Smooth muscle cell (in vitro differentiated cells): Measurements from ENCODE around the gene FAM50B. TPM values are rescaled to one million over a fixed set of nuclear protein-coding genes. Genes with fewer than 3 reads are reported as not detected.

Source experiments
- DNase-seq: peaks from one replicate; lab custom pipeline; 2025; ENCODE audit not compliant: unreplicated experiment; lab: John Stamatoyannopoulos, UW
- H2AFZ ChIP-seq: fragments of 200-600 bp; sonication (generic); 2 replicates; pipeline ENCODE4 v1.6.0; 2016; ENCODE audit warnings: antibody characterized with exemption, low read depth, mild to moderate bottlenecking
- H3F3A ChIP-seq: fragments of 200-600 bp; sonication (generic); 2 replicates; pipeline ENCODE4 v1.6.0; 2017; ENCODE audit warnings: antibody characterized with exemption, low read depth
- H3K27ac ChIP-seq: fragments of 200-600 bp; sonication (generic); 2 replicates; pipeline ENCODE4 v1.5.1; 2016; ENCODE audit warnings: low read depth, mild to moderate bottlenecking
- H3K27me3 ChIP-seq: fragments of 200-600 bp; sonication (generic); 2 replicates; pipeline ENCODE4 v1.6.1; 2016; ENCODE audit warnings: low read depth, mild to moderate bottlenecking
- H3K36me3 ChIP-seq: fragments of 200-600 bp; sonication (generic); 2 replicates; pipeline ENCODE4 v1.5.1; 2016; ENCODE audit warnings: low read depth
- H3K4me1 ChIP-seq: fragments of 200-600 bp; sonication (generic); 2 replicates; pipeline ENCODE4 v1.5.1; 2016; ENCODE audit warnings: low read depth
- H3K4me2 ChIP-seq: fragments of 200-600 bp; sonication (generic); 2 replicates; pipeline ENCODE4 v1.6.0; 2016; ENCODE audit warnings: mild to moderate bottlenecking
- H3K4me3 ChIP-seq: fragments of 200-600 bp; sonication (generic); 2 replicates; pipeline ENCODE4 v1.5.1; 2016; ENCODE audit warnings: mild to moderate bottlenecking
- H3K79me2 ChIP-seq: fragments of 200-600 bp; sonication (generic); 2 replicates; pipeline ENCODE4 v1.6.0; 2016; ENCODE audit warnings: low read depth, mild to moderate bottlenecking
- H3K9ac ChIP-seq: fragments of 200-600 bp; sonication (generic); 2 replicates; pipeline ENCODE4 v1.6.0; 2016; ENCODE audit warnings: low read depth
- H3K9me3 ChIP-seq: fragments of 200-600 bp; sonication (generic); replicated peaks from 2 replicates; pipeline ENCODE4 v1.5.1; 2016; ENCODE audit warnings: low read depth
- H4K20me1 ChIP-seq: fragments of 200-600 bp; sonication (generic); 2 replicates; pipeline ENCODE4 v1.6.0; 2016; ENCODE audit warnings: low read depth
- CTCF ChIP-seq: fragments of 200-600 bp; sonication (generic); IDR thresholded peaks from 2 replicates; pipeline ENCODE4 v1.5.1; 2017; ENCODE audit warnings: borderline replicate concordance, mild to moderate bottlenecking, antibody characterized with exemption; ENCODE audit not compliant: insufficient read depth, poor library complexity, severe bottlenecking
- WGBS: methylation state at CpG from one replicate; pipeline ENCODE4 v1.1.7; 2016; ENCODE audit warnings: low lambda C conversion rate; 5-methylcytosine and 5-hydroxymethylcytosine counted together
- polyA plus RNA-seq: library from polyadenylated mRNA; unstranded; fragments of >200 nt; fragmentation: Nextera tagmentation; extraction: Ambion mirVana; gene quantifications from 2 replicates; pipeline ENCODE4 v1.2.1, GENCODE V29; 2016
- total RNA-seq: library from RNA; depleted of rRNA; stranded (reverse); fragments of >200 nt; gene quantifications from 2 replicates; pipeline ENCODE4 v1.2.3, GENCODE V29; 2014

Gene FAM50B
- total and polyA plus RNA-seq, 2 experiments from 2014 or later, result 4.3 to 6.3 TPM

- Histone ChIP-seq H3K27me3 (no peaks in the 10 kb centered on the region), H3K79me2 (no peaks in the 10 kb centered on the region), H3K9ac (no peak overlapping the region), H3K36me3 (no peaks in the 10 kb centered on the region), H2AFZ (no peak overlapping the region), H3K27ac (no peak overlapping the region), H4K20me1 (no peaks in the 10 kb centered on the region), H3K4me3 (no peak overlapping the region), H3K4me2 (no peak overlapping the region), H3K9me3 (no peaks in the 10 kb centered on the region), H3F3A (no peaks in the 10 kb centered on the region), H3K4me1 (no peaks in the 10 kb centered on the region)
- 83% methylated on average over 6 of the region's 6 CpGs for WGBS
- no peak for DNase-seq
- no peak for TF ChIP-seq CTCF
These were observed 46.1 kb downstream of the FAM50B start for GRCh38 chr6:3895312-3895653.

GRCh38 chr6:3895805-3896204 lies 46.6 kb downstream of the FAM50B start:
- no peak for DNase-seq
- no peak overlapping the region for H3K27ac ChIP-seq
- H3K9ac ChIP-seq, result no peak overlapping the region
- no peak overlapping the region for H2AFZ ChIP-seq
- no peaks in the 10 kb centered on the region for H3F3A ChIP-seq
- H4K20me1 ChIP-seq, result no peaks in the 10 kb centered on the region
- H3K9me3 ChIP-seq, result no peaks in the 10 kb centered on the region
- no peaks in the 10 kb centered on the region for H3K79me2 ChIP-seq
- H3K4me1 ChIP-seq, result no peaks in the 10 kb centered on the region
- no peak overlapping the region for H3K4me3 ChIP-seq
- H3K4me2 ChIP-seq, result no peak overlapping the region
- WGBS, result 87% methylated on average over 5 of the region's 5 CpGs
- H3K36me3 ChIP-seq, result no peaks in the 10 kb centered on the region
- H3K27me3 ChIP-seq, result no peaks in the 10 kb centered on the region
- no peak for TF ChIP-seq CTCF

- no peaks in the 10 kb centered on the region for H3K27me3 ChIP-seq
- no peaks in the 10 kb centered on the region for H3K36me3 ChIP-seq
- H3F3A ChIP-seq, result no peaks in the 10 kb centered on the region
- no peak for DNase-seq
- no peak overlapping the region for H2AFZ ChIP-seq
- WGBS, result 96% methylated on average over 14 of the region's 14 CpGs
- H3K9ac ChIP-seq, result no peak overlapping the region
- no peak overlapping the region for H3K4me2 ChIP-seq
- H3K4me1 ChIP-seq, result no peaks in the 10 kb centered on the region
- no peaks in the 10 kb centered on the region for H3K9me3 ChIP-seq
- no peaks in the 10 kb centered on the region for H4K20me1 ChIP-seq
- H3K79me2 ChIP-seq, result no peaks in the 10 kb centered on the region
- no peak overlapping the region for H3K4me3 ChIP-seq
- TF ChIP-seq CTCF, result no peak
- H3K27ac ChIP-seq, result no peak overlapping the region
These were observed 49.3 kb downstream of the FAM50B start for GRCh38 chr6:3898265-3898994.

- DNase-seq, result no peak
- no peaks in the 10 kb centered on the region for H3K27me3 ChIP-seq
- H3K79me2 ChIP-seq, result no peaks in the 10 kb centered on the region
- H3K4me1 ChIP-seq, result no peaks in the 10 kb centered on the region
- H3F3A ChIP-seq, result no peaks in the 10 kb centered on the region
- no peaks in the 10 kb centered on the region for H4K20me1 ChIP-seq
- H2AFZ ChIP-seq, result no peak overlapping the region
- no peaks in the 10 kb centered on the region for H3K36me3 ChIP-seq
- H3K4me2 ChIP-seq, result no peak overlapping the region
- H3K9me3 ChIP-seq, result no peaks in the 10 kb centered on the region
- WGBS, result 92% methylated on average over 9 of the region's 9 CpGs
- no peak overlapping the region for H3K4me3 ChIP-seq
- H3K9ac ChIP-seq, result no peak overlapping the region
- no peak for TF ChIP-seq CTCF
- no peak overlapping the region for H3K27ac ChIP-seq
These were observed 49.9 kb downstream of the FAM50B start for GRCh38 chr6:3899061-3899460.
